Left ventricle myocardium inferior (tissue), 1 donor: Measurements from ENCODE around the gene TBXA2R. TPM values are rescaled to one million over a fixed set of nuclear protein-coding genes. Genes with fewer than 3 reads are reported as not detected.

Experiments used
- DNase-seq: peaks from one replicate; pipeline ENCODE4 v3.0.0-alpha.2; 2020
- H3K27ac ChIP-seq: fragments of 200-600 bp; replicated peaks from 2 replicates; pipeline ENCODE4 v1.8.0; 2021
- H3K27me3 ChIP-seq: fragments of 200-600 bp; 2 replicates; pipeline ENCODE4 v1.8.0; 2021; ENCODE audit warnings: low read depth
- H3K36me3 ChIP-seq: fragments of 200-600 bp; 2 replicates; pipeline ENCODE4 v1.8.0; 2021
- H3K4me1 ChIP-seq: fragments of 200-600 bp; 2 replicates; pipeline ENCODE4 v1.8.0; 2021
- H3K4me3 ChIP-seq: fragments of 200-600 bp; 2 replicates; pipeline ENCODE4 v1.8.0; 2021; ENCODE audit warnings: mild to moderate bottlenecking, moderate library complexity
- H3K9me3 ChIP-seq: fragments of 200-600 bp; replicated peaks from 2 replicates; pipeline ENCODE4 v1.8.0; 2021
- CTCF ChIP-seq: fragments of 200-600 bp; IDR thresholded peaks from 2 replicates; pipeline ENCODE4 v1.8.0; 2021; ENCODE audit warnings: antibody characterized with exemption, mild to moderate bottlenecking, borderline replicate concordance
- intact Hi-C: fragments of 100-400 bp; cut with micrococcal nuclease; formaldehyde crosslinking; loops from one replicate; pipeline ENCODE4 v1.11.0; 2022
- total RNA-seq: library from RNA; stranded (reverse); fragmentation: NEBNext Ultra II Directional; extraction: Animal tissue kit (Norgen Biotek cat#: 25700); gene quantifications from one replicate; pipeline ENCODE4 v1.2.1, GENCODE V29; 2021
- donor health status: DM: no; HTN: yes; CAD: no; lungs with severe emphysema.

The TBXA2R gene
- total RNA-seq, 1 donor from 2014 or later: 2.3 TPM

- Histone ChIP-seq H3K27me3 (no peaks in the 10 kb centered on the region), H3K36me3 (peaks cover 87% of the 10 kb centered on the region), H3K4me3 (no peak overlapping the region), H3K27ac (no peak overlapping the region), H3K9me3 (no peaks in the 10 kb centered on the region), H3K4me1 (peaks cover 9% of the 10 kb centered on the region)
- DNase-seq: no peak
- intact Hi-C loops: no loop called here
- no peak for TF ChIP-seq CTCF
Observed at GRCh38 chr19:3642987-3643673, 36.5 kb upstream of the TBXA2R start.

GRCh38 chr19:3642296-3642695 is 35.6 kb upstream of the TBXA2R start:
- peaks cover 85% of the 10 kb centered on the region for H3K36me3 ChIP-seq

GRCh38 chr19:3641515-3642269 is 35.0 kb upstream of the TBXA2R start:
- H3K4me1 ChIP-seq: peaks cover 9% of the 10 kb centered on the region
- peaks cover 89% of the 10 kb centered on the region for H3K36me3 ChIP-seq
- H3K27me3 ChIP-seq: no peaks in the 10 kb centered on the region
- no peak for TF ChIP-seq CTCF
- DNase-seq: no peak
- intact Hi-C loops: no loop called here
- H3K27ac ChIP-seq: no peak overlapping the region
- no peak overlapping the region for H3K4me3 ChIP-seq
- H3K9me3 ChIP-seq: no peaks in the 10 kb centered on the region

More at GRCh38 chr19:3642296-3642695, 35.6 kb upstream of the TBXA2R start:
- Histone ChIP-seq H3K27me3 (no peaks in the 10 kb centered on the region), H3K4me3 (no peak overlapping the region), H3K4me1 (peaks cover 9% of the 10 kb centered on the region), H3K9me3 (no peaks in the 10 kb centered on the region), H3K27ac (no peak overlapping the region)
- no peak for DNase-seq
- TF ChIP-seq CTCF: no peak
- intact Hi-C loops: no loop called here

GRCh38 chr19:3639479-3639878 is 32.8 kb upstream of the TBXA2R start:
- Histone ChIP-seq H3K4me1 (no peaks in the 10 kb centered on the region), H3K27me3 (no peaks in the 10 kb centered on the region), H3K4me3 (no peak overlapping the region), H3K9me3 (no peaks in the 10 kb centered on the region), H3K27ac (no peak overlapping the region), H3K36me3 (peaks cover 78% of the 10 kb centered on the region)
- no peak for TF ChIP-seq CTCF
- intact Hi-C loops: no loop called here
- no peak for DNase-seq

- no peak for TF ChIP-seq CTCF
- no peaks in the 10 kb centered on the region for H3K4me1 ChIP-seq
- peaks cover 71% of the 10 kb centered on the region for H3K36me3 ChIP-seq
- no peak for DNase-seq
- no peaks in the 10 kb centered on the region for H3K27me3 ChIP-seq
- no peak overlapping the region for H3K27ac ChIP-seq
- intact Hi-C loops: no loop called here
- H3K9me3 ChIP-seq: no peaks in the 10 kb centered on the region
- H3K4me3 ChIP-seq: no peak overlapping the region
Observed at GRCh38 chr19:3638208-3639193, 31.8 kb upstream of the TBXA2R start.
